ENCODE results near the gene ADARB2. TPM values are rescaled to one million over a fixed set of nuclear protein-coding genes. Genes with fewer than 3 reads are reported as not detected.
"Not testable (repeated sequence)": the region's sequence is repeated elsewhere in the genome, so short reads cannot be mapped to it uniquely, and the experiment has no call there.

The ADARB2 gene
- total and polyA plus RNA-seq, 7 experiments from 2014 or later, result 0.05 to 13.6 (median 6.3) TPM; not detected in 3

- ATAC-seq (no peak), DNase-seq (no peak)
- no peaks in the 10 kb centered on the region for H3K4me1 Mint-ChIP-seq
- H3K27ac ChIP-seq (ENCODE audit: low read depth, low read length), result no peak overlapping the region
- POLR2A ChIA-PET, result no interaction called here
- no peak overlapping the region for H3K4me3 Mint-ChIP-seq
- peaks cover 0 to 3% (median 0%) of the 10 kb centered on the region in 5 donors for H3K27me3 Mint-ChIP-seq
- H3K9me3 Mint-ChIP-seq, result peaks cover 0 to 6% (median 0%) of the 10 kb centered on the region in 11 donors
- no peaks in the 10 kb centered on the region for H3K36me3 ChIP-seq (ENCODE audit: control insufficient read depth in 2 of 3, insufficient read depth in 3 of 3, low read length in 3 of 3)
- H3K9me3 ChIP-seq (ENCODE audit: control insufficient read depth in 2 of 3, low read length in 3 of 3), result no peaks in the 10 kb centered on the region
- intact Hi-C loops (cut with micrococcal nuclease), result no loop called here
- H3K4me1 ChIP-seq (ENCODE audit: control insufficient read depth in 2 of 2, insufficient read depth in 2 of 2, low read length in 2 of 2), result no peaks in the 10 kb centered on the region
- H3K27me3 ChIP-seq (ENCODE audit: control insufficient read depth in 2 of 2, insufficient read depth in 2 of 2, low read length in 2 of 2), result no peaks in the 10 kb centered on the region
- H3K36me3 Mint-ChIP-seq, result no peaks in the 10 kb centered on the region
- CTCF ChIA-PET, result no interaction called here
- peak overlapping the region in 1 of 9 donors; percentile 11 for H3K27ac Mint-ChIP-seq
- no peak overlapping the region for H3K4me3 ChIP-seq (ENCODE audit: low read length)
Observed at GRCh38 chr10:1774796-1775195, 37.5 kb upstream of the ADARB2 start.

- H3K4me1 ChIP-seq (ENCODE audit: control insufficient read depth in 2 of 2, insufficient read depth in 2 of 2, low read length in 2 of 2); ATAC-seq; H3K9me3 Mint-ChIP-seq; H3K36me3 Mint-ChIP-seq; intact Hi-C loops (cut with micrococcal nuclease); CTCF ChIA-PET; H3K27me3 ChIP-seq (ENCODE audit: control insufficient read depth in 2 of 2, insufficient read depth in 2 of 2, low read length in 2 of 2); H3K4me3 ChIP-seq (ENCODE audit: low read length); H3K36me3 ChIP-seq (ENCODE audit: control insufficient read depth in 2 of 3, insufficient read depth in 3 of 3, low read length in 3 of 3); H3K4me1 Mint-ChIP-seq; H3K9me3 ChIP-seq (ENCODE audit: control insufficient read depth in 2 of 3, low read length in 3 of 3); DNase-seq; H3K27me3 Mint-ChIP-seq; H3K4me3 Mint-ChIP-seq; H3K27ac ChIP-seq (ENCODE audit: low read depth, low read length); POLR2A ChIA-PET: not testable (repeated sequence)
- peak overlapping the region in 2 of 9 donors; percentile 27 to 41 for H3K27ac Mint-ChIP-seq
Observed at GRCh38 chr10:1773204-1773603, 35.9 kb upstream of the ADARB2 start.

GRCh38 chr10:1766049-1766448 is 28.7 kb upstream of the ADARB2 start:
- no peaks in the 10 kb centered on the region for H3K36me3 Mint-ChIP-seq
- Histone ChIP-seq H3K4me3 (ENCODE audit: low read length) (no peak overlapping the region), H3K4me1 (ENCODE audit: control insufficient read depth in 2 of 2, insufficient read depth in 2 of 2, low read length in 2 of 2) (no peaks in the 10 kb centered on the region), H3K36me3 (ENCODE audit: control insufficient read depth in 2 of 3, insufficient read depth in 3 of 3, low read length in 3 of 3) (no peaks in the 10 kb centered on the region), H3K9me3 (ENCODE audit: control insufficient read depth in 2 of 3, low read length in 3 of 3) (no peaks in the 10 kb centered on the region), H3K27me3 (ENCODE audit: control insufficient read depth in 2 of 2, insufficient read depth in 2 of 2, low read length in 2 of 2) (no peaks in the 10 kb centered on the region), H3K27ac (ENCODE audit: low read depth, low read length) (no peak overlapping the region)
- no peak overlapping the region for H3K4me3 Mint-ChIP-seq
- H3K9me3 Mint-ChIP-seq, result peaks cover 0 to 2% (median 0%) of the 10 kb centered on the region in 11 donors
- intact Hi-C loops (cut with micrococcal nuclease), result no loop called here
- no peak for DNase-seq
- peaks cover 0 to 6% (median 0%) of the 10 kb centered on the region in 5 donors for H3K27me3 Mint-ChIP-seq
- peak; percentile 12 for ATAC-seq
- ChIA-PET POLR2A (no interaction called here), CTCF (no interaction called here)
- no peak overlapping the region for H3K27ac Mint-ChIP-seq
- H3K4me1 Mint-ChIP-seq, result no peaks in the 10 kb centered on the region

GRCh38 chr10:1762076-1762475 is 24.8 kb upstream of the ADARB2 start:
- CTCF ChIA-PET, result no interaction called here

GRCh38 chr10:1754506-1755153 is 17.3 kb upstream of the ADARB2 start:
- no peaks in the 10 kb centered on the region for H3K27me3 ChIP-seq (ENCODE audit: control insufficient read depth in 2 of 2, insufficient read depth in 2 of 2, low read length in 2 of 2)
- Mint-ChIP-seq H3K4me1 (peaks cover 0 to 4% (median 0%) of the 10 kb centered on the region in 7 donors), H3K27ac (no peak overlapping the region), H3K36me3 (peaks cover 0 to 4% (median 2%) of the 10 kb centered on the region in 5 donors), H3K27me3 (peaks cover 0 to 29% (median 10%) of the 10 kb centered on the region in 5 donors), H3K9me3 (peaks cover 9 to 43% (median 22%) of the 10 kb centered on the region in 11 donors), H3K4me3 (no peak overlapping the region)
- H3K4me1 ChIP-seq (ENCODE audit: control insufficient read depth in 2 of 2, insufficient read depth in 2 of 2, low read length in 2 of 2), result peaks cover 0 to 4% of the 10 kb centered on the region in 2 donors
- H3K36me3 ChIP-seq (ENCODE audit: control insufficient read depth in 2 of 3, insufficient read depth in 3 of 3, low read length in 3 of 3), result no peaks in the 10 kb centered on the region
- POLR2A ChIA-PET, result no interaction called here
- DNase-seq, result no peak
- peaks cover 0 to 4% (median 0%) of the 10 kb centered on the region in 3 experiments for H3K9me3 ChIP-seq (ENCODE audit: control insufficient read depth in 2 of 3, low read length in 3 of 3)
- no peak overlapping the region for H3K4me3 ChIP-seq (ENCODE audit: low read length)
- ATAC-seq, result no peak
- H3K27ac ChIP-seq (ENCODE audit: low read depth, low read length), result no peak overlapping the region
- CTCF ChIA-PET, result interaction anchor here (0.7 kb wide), 1 partner anchor 466 kb away, joined by 3 read pairs; no protein-coding TSS in a partner anchor
- intact Hi-C loops (cut with micrococcal nuclease), result loop anchor here in 1 of 2 donors (5.0 to 10.0 kb wide), 2 partner anchors 640 to 1223 kb away; no protein-coding TSS in a partner anchor

More at GRCh38 chr10:1762076-1762475, 24.8 kb upstream of the ADARB2 start:
- Mint-ChIP-seq H3K36me3 (no peaks in the 10 kb centered on the region), H3K4me3 (no peak overlapping the region), H3K27ac (no peak overlapping the region), H3K27me3 (peaks cover 0 to 6% (median 0%) of the 10 kb centered on the region in 5 donors), H3K9me3 (peaks cover 6 to 31% (median 12%) of the 10 kb centered on the region in 11 donors), H3K4me1 (no peaks in the 10 kb centered on the region)
- intact Hi-C loops (cut with micrococcal nuclease), result no loop called here
- ATAC-seq, result no peak
- Histone ChIP-seq H3K36me3 (ENCODE audit: control insufficient read depth in 2 of 3, insufficient read depth in 3 of 3, low read length in 3 of 3) (no peaks in the 10 kb centered on the region), H3K4me1 (ENCODE audit: control insufficient read depth in 2 of 2, insufficient read depth in 2 of 2, low read length in 2 of 2) (no peaks in the 10 kb centered on the region), H3K27ac (ENCODE audit: low read depth, low read length) (no peak overlapping the region), H3K27me3 (ENCODE audit: control insufficient read depth in 2 of 2, insufficient read depth in 2 of 2, low read length in 2 of 2) (no peaks in the 10 kb centered on the region), H3K9me3 (ENCODE audit: control insufficient read depth in 2 of 3, low read length in 3 of 3) (peaks cover 0 to 4% (median 0%) of the 10 kb centered on the region in 3 experiments), H3K4me3 (ENCODE audit: low read length) (no peak overlapping the region)
- POLR2A ChIA-PET, result no interaction called here
- DNase-seq, result no peak

GRCh38 chr10:1752153-1752552 is 14.8 kb upstream of the ADARB2 start:
- intact Hi-C loops (cut with micrococcal nuclease), result loop anchor here in 1 of 2 donors (10.0 kb wide), 1 partner anchor 637 kb away; no protein-coding TSS in a partner anchor
- Histone ChIP-seq H3K9me3 (ENCODE audit: control insufficient read depth in 2 of 3, low read length in 3 of 3) (no peaks in the 10 kb centered on the region), H3K4me1 (ENCODE audit: control insufficient read depth in 2 of 2, insufficient read depth in 2 of 2, low read length in 2 of 2) (peaks cover 0 to 4% of the 10 kb centered on the region in 2 donors), H3K27me3 (ENCODE audit: control insufficient read depth in 2 of 2, insufficient read depth in 2 of 2, low read length in 2 of 2) (no peaks in the 10 kb centered on the region), H3K4me3 (ENCODE audit: low read length) (no peak overlapping the region), H3K27ac (ENCODE audit: low read depth, low read length) (no peak overlapping the region), H3K36me3 (ENCODE audit: control insufficient read depth in 2 of 3, insufficient read depth in 3 of 3, low read length in 3 of 3) (no peaks in the 10 kb centered on the region)
- POLR2A ChIA-PET, result no interaction called here
- H3K27ac Mint-ChIP-seq, result no peak overlapping the region
- peaks cover 9 to 39% (median 21%) of the 10 kb centered on the region in 11 donors for H3K9me3 Mint-ChIP-seq
- H3K27me3 Mint-ChIP-seq, result peaks cover 0 to 39% (median 13%) of the 10 kb centered on the region in 5 donors
- ATAC-seq, result no peak
- H3K4me1 Mint-ChIP-seq, result peaks cover 0 to 4% (median 0%) of the 10 kb centered on the region in 7 donors
- CTCF ChIA-PET, result no interaction called here
- no peak overlapping the region for H3K4me3 Mint-ChIP-seq
- DNase-seq, result no peak
- peaks cover 0 to 10% (median 3%) of the 10 kb centered on the region in 5 donors for H3K36me3 Mint-ChIP-seq

All from naive thymus-derived CD4-positive, alpha-beta T cell (primary cell).